ENCODE data around the gene TMC6. TPM values are rescaled to one million over a fixed set of nuclear protein-coding genes. Genes with fewer than 3 reads are reported as not detected.

TMC6 gene
- total and polyA plus RNA-seq, 2 experiments from 2014 or later = 50.0 to 72.2 TPM

DNA sequence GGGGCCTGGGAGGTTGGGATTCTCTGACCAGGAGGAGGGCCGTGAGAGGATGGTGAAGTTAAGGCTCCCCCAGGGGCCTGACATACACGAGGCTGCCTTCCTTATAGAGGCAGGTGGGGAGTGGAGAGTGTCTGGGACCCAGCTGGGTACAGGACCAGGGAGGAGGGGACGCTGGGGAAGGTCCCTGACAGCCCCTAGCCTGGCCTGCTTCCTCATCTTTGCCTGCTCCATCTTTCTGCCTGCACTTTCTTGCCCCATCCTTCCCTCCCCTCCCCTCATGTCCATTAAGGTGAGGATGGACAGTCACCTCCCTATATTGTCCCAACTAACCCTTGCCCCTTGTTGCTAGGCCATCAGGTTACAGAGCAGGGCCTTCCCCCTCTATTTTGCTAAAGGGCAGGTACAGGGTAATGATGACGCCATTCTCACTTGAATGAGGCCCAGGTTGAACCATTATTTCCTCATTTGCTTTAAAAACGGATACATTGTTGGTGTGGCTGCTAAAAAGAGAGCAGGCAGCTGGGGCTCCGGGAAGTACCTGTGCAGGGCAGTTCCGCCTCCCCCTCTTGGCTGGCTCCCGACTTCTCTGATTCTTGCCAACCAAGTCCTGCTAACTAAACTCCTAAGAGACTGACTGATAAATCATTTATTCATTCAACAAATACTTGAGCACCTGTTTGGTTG lies 18.9 kb upstream of the TMC6 start (continued):
- TF ChIP-seq, protein P1, sequence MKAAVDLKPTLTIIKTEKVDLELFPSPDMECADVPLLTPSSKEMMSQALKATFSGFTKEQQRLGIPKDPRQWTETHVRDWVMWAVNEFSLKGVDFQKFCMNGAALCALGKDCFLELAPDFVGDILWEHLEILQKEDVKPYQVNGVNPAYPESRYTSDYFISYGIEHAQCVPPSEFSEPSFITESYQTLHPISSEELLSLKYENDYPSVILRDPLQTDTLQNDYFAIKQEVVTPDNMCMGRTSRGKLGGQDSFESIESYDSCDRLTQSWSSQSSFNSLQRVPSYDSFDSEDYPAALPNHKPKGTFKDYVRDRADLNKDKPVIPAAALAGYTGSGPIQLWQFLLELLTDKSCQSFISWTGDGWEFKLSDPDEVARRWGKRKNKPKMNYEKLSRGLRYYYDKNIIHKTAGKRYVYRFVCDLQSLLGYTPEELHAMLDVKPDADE (IDR thresholded peaks at IDR 0.05) = no peak
- TF ChIP-seq ZNF114 (CRISPR knock-in tag; IDR thresholded peaks at IDR 0.05) = no peak
- TF ChIP-seq, protein P2, sequence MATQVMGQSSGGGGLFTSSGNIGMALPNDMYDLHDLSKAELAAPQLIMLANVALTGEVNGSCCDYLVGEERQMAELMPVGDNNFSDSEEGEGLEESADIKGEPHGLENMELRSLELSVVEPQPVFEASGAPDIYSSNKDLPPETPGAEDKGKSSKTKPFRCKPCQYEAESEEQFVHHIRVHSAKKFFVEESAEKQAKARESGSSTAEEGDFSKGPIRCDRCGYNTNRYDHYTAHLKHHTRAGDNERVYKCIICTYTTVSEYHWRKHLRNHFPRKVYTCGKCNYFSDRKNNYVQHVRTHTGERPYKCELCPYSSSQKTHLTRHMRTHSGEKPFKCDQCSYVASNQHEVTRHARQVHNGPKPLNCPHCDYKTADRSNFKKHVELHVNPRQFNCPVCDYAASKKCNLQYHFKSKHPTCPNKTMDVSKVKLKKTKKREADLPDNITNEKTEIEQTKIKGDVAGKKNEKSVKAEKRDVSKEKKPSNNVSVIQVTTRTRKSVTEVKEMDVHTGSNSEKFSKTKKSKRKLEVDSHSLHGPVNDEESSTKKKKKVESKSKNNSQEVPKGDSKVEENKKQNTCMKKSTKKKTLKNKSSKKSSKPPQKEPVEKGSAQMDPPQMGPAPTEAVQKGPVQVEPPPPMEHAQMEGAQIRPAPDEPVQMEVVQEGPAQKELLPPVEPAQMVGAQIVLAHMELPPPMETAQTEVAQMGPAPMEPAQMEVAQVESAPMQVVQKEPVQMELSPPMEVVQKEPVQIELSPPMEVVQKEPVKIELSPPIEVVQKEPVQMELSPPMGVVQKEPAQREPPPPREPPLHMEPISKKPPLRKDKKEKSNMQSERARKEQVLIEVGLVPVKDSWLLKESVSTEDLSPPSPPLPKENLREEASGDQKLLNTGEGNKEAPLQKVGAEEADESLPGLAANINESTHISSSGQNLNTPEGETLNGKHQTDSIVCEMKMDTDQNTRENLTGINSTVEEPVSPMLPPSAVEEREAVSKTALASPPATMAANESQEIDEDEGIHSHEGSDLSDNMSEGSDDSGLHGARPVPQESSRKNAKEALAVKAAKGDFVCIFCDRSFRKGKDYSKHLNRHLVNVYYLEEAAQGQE (IDR thresholded peaks at IDR 0.05; ENCODE audit: unreplicated experiment) = no peak
- TF ChIP-seq ZNF331 (CRISPR knock-in tag; IDR thresholded peaks at IDR 0.05; ENCODE audit: low read depth) = no peak
- TF ChIP-seq, protein P3, sequence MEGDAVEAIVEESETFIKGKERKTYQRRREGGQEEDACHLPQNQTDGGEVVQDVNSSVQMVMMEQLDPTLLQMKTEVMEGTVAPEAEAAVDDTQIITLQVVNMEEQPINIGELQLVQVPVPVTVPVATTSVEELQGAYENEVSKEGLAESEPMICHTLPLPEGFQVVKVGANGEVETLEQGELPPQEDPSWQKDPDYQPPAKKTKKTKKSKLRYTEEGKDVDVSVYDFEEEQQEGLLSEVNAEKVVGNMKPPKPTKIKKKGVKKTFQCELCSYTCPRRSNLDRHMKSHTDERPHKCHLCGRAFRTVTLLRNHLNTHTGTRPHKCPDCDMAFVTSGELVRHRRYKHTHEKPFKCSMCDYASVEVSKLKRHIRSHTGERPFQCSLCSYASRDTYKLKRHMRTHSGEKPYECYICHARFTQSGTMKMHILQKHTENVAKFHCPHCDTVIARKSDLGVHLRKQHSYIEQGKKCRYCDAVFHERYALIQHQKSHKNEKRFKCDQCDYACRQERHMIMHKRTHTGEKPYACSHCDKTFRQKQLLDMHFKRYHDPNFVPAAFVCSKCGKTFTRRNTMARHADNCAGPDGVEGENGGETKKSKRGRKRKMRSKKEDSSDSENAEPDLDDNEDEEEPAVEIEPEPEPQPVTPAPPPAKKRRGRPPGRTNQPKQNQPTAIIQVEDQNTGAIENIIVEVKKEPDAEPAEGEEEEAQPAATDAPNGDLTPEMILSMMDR (conservative IDR thresholded peaks at IDR 0.05; ENCODE audit: low read depth in 2 of 2) = no peak
- no peak for TF ChIP-seq POLR2AphosphoS5 (IDR thresholded peaks at IDR 0.05; ENCODE audit: low read depth)
- TF ChIP-seq EZH2 (IDR thresholded peaks at IDR 0.05; ENCODE audit: low read depth, unreplicated experiment) = no peak
- TF ChIP-seq STAT1 (IDR thresholded peaks at IDR 0.05; ENCODE audit: unreplicated experiment) = no peak
- no peak for TF ChIP-seq NANOG (IDR thresholded peaks at IDR 0.05; ENCODE audit: borderline replicate concordance)
- TF ChIP-seq CREB1 (CRISPR knock-in tag; IDR thresholded peaks at IDR 0.05; ENCODE audit: low read depth) = no peak
- TF ChIP-seq EZH2phosphoT487 (IDR thresholded peaks at IDR 0.05; ENCODE audit: unreplicated experiment) = no peak

DNA sequence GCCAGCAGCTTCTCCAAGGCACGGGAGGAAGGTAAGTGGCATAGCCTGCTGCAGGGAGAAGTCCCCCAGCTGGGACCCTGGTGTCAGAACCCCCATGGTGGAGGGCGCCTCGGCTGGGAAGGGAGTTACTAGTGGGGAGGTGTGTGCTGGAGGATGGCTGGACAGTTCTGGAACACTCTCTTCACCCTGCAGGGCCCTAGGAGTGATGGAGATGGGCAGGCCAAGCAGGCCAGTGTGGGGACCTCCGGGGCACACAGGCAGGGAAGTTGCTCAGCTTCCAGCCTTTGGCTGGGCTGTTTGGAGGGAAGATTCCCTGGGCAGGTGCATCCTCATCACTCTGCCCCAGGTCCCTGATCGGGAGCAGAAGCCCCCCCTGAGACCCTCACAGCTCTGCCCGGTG lies 18.3 kb upstream of the TMC6 start:
- no peaks in the 10 kb centered on the region for H3K4me1 ChIP-seq (ENCODE audit: insufficient read depth)
- no peaks in the 10 kb centered on the region for H3K36me3 Mint-ChIP-seq (ENCODE audit: low read depth)
- H3K4me3 Mint-ChIP-seq = no peak overlapping the region
- H3K4me2 ChIP-seq = no peak overlapping the region
- no peak overlapping the region for H3K27ac ChIP-seq (ENCODE audit: low read depth)
- no peaks in the 10 kb centered on the region for H3K36me3 ChIP-seq (ENCODE audit: insufficient read depth)
- H3K4me3 ChIP-seq = no peak overlapping the region
- H3K27me3 ChIP-seq (ENCODE audit: insufficient read depth) = no peaks in the 10 kb centered on the region
- no peak overlapping the region for H3K27ac Mint-ChIP-seq
- no peak for DNase-seq (ENCODE audit: low spot score)
- no peaks in the 10 kb centered on the region for H3K9me2 ChIP-seq (ENCODE audit: insufficient read depth)
- no peaks in the 10 kb centered on the region; the same call in 2 of the 3 replicates for H3K9me3 Mint-ChIP-seq
- no peak overlapping the region for H2AFZ ChIP-seq
- peaks cover 2% of the 10 kb centered on the region for H3K27me3 Mint-ChIP-seq (ENCODE audit: insufficient read depth, low read depth, poor library complexity)
- ATAC-seq = no peak
- H3K79me2 ChIP-seq (replicated peaks; ENCODE audit: insufficient read depth) = no peaks in the 10 kb centered on the region
- peaks cover 5% of the 10 kb centered on the region; the same call in 1 of the 3 replicates for H3K4me1 Mint-ChIP-seq
- no peaks in the 10 kb centered on the region for H3F3A ChIP-seq (replicated peaks; ENCODE audit: low read depth)
- H4K20me1 ChIP-seq (replicated peaks; ENCODE audit: insufficient read depth) = no peaks in the 10 kb centered on the region
- no peak for TF ChIP-seq EZH2phosphoT487 (IDR thresholded peaks at IDR 0.05; ENCODE audit: unreplicated experiment)
- no peak for TF ChIP-seq CREB1 (CRISPR knock-in tag; IDR thresholded peaks at IDR 0.05; ENCODE audit: low read depth)
- no peak for TF ChIP-seq NANOG (IDR thresholded peaks at IDR 0.05; ENCODE audit: borderline replicate concordance)
- TF ChIP-seq POLR2AphosphoS5 (IDR thresholded peaks at IDR 0.05; ENCODE audit: low read depth) = no peak
- TF ChIP-seq ZNF114 (CRISPR knock-in tag; IDR thresholded peaks at IDR 0.05) = no peak
- TF ChIP-seq, protein P1 (IDR thresholded peaks at IDR 0.05) = no peak
- no peak for TF ChIP-seq STAT1 (IDR thresholded peaks at IDR 0.05; ENCODE audit: unreplicated experiment)
- no peak for TF ChIP-seq ZNF331 (CRISPR knock-in tag; IDR thresholded peaks at IDR 0.05; ENCODE audit: low read depth)
